Smooth muscle cell of the brain vasculature (primary cell): ENCODE measurements around the gene RAB3GAP1.
"Not testable (repeated sequence)": the region's sequence is repeated elsewhere in the genome, so short reads cannot be mapped to it uniquely, and the experiment has no call there.

Source experiments
- DNase-seq: peaks from one replicate; pipeline ENCODE4 v3.0.0-alpha.2; 2012; ENCODE audit warnings: low read depth, low spot score

RAB3GAP1 gene

GRCh38 chr2:135055182-135055786, 3.2 kb downstream of the RAB3GAP1 start:
- DNase-seq: no peak

GRCh38 chr2:135056790-135057189, 4.7 kb downstream of the RAB3GAP1 start:
- DNase-seq: no peak

GRCh38 chr2:135059577-135059976, 7.5 kb downstream of the RAB3GAP1 start:
- no peak for DNase-seq

- no peak for DNase-seq
These were observed 11.1 kb downstream of the RAB3GAP1 start for GRCh38 chr2:135063210-135063609.

GRCh38 chr2:135064149-135064548, 12.1 kb downstream of the RAB3GAP1 start:
- no peak for DNase-seq

DNA sequence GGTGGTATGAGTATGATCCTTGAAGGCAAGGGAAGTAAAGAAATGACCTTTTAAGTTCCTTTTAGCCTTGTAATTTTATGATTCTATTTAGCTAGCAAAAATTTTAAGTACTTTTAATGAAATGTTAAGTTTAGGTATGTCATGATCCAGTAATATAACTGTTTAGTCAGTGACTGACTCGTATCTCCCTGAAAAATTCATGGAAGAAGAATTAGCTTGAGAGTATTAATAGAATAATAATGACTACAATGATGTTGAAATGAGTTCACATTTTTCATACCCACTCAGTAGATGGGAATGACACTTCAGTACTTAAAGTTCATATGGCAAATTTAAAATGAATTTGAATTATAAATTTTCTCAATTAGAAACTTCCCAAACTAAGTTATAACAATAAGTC, 14.6 kb downstream of the RAB3GAP1 start:
- no peak for DNase-seq

DNA sequence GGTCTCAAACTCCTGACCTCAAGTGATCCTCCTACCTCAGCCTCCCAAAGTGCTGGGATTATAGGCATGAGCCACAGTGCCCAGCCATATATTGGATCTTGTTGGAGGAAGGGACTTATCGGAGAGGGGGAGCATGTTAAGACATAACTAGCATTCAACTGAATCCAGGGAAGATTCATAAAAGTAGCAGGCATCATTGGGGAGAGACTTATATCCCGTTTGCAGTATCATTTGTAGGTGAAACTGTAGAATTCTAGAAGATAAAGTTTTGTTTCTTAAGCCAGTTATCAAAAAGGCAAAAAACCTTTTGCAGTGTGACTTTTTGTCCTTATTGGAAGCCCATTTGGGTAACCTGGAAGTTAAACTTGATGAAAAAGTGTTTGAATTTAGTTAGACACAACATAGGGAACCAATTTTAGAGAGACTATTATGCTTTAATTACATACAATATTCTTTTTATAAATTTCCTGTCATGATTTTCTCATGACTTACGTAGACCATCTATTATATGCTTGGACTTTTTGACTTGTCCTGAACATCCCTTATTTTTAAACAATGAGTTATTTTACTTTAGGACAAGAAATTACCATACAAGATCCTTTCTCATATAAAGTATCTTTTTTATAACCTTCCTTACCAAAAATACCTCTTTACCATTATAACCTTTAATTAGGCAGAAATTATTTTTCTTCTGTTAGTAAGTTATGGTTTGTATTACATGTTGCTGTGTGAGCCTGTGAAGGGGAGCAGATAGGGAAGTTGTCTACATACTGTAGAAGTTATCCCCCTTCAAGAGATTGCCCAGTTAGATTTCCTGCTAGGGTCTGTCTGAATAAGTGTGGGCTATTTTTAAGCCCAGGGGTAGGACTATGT, 20.3 kb downstream of the RAB3GAP1 start:
- no peak for DNase-seq

- no peak for DNase-seq
These were observed 22.1 kb downstream of the RAB3GAP1 start for GRCh38 chr2:135074216-135074615.

DNA sequence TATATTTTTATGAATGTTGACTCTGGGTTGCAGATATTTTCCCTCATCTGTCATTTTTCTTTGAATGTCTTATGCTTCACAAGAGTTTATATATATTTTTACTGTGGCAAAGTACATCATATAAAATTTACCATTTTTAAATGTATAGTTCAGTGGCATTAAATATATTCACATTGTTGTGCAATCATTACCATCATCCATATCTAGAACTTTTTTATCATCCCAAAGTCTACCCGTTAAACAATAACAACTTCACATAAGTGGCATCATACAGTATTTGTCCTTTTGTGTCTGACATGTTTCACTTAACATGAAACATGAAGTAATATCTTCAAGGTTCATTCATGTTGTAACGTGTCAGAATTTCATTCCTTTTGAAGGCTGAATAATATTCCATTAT, 24.5 kb downstream of the RAB3GAP1 start:
- no peak for DNase-seq

DNA sequence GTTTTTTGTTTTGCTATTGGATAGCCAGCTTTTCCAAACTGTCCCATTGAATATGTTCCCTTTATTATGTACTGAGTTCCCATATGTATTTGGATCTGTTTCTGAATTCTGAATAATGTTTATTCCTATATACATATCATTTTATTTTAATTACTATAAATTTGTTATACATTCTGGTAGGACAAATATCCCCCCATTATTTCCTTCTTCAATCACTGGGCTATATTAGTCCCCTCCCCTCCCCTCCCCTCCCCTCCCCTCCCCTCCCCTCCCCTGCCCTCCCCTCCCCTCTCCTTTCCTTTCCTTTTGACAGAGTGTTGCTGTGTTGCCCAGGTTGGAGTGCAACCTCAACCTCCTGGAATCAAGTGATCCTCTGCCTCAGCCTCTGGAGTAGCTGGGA, 26.3 kb downstream of the RAB3GAP1 start:
- DNase-seq: no peak

GRCh38 chr2:135086222-135086621, 34.1 kb downstream of the RAB3GAP1 start:
- DNase-seq: no peak

DNA sequence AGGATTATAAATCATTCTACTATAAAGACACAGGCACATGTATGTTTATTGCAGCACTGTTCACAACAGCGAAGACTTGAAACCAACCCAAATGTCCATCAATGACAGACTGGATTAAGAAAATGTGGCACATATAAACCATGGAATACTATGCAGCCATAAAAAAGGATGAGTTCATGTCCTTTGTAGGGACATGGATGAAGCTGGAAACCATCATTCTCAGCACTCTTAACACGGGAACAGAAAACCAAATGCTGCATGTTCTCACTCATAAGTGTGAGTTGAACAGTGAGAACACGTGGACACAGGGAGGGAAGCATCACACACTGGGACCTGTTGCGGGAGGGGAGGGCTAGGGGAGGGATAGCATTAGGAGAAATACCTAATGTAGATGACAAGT, 37.5 kb downstream of the RAB3GAP1 start:
- not testable (repeated sequence) for DNase-seq

DNA sequence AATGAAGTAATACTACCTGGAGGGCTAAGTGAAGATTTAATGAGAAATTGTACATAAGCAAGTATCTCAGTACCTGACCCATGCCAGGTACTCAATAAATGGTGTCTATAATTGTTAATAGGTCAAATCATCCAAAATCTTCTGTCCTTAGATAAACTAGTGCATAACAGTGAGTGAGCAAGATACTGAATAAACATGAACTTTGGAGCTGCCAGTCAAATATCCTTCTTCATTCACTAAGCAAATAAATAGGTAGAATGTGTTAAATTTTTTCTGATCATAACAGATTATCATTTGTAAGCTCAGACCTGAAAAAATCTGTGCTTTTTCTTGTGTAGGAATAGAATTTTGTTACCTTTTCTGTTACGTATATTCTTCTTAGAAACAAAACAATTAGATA, 39.6 kb downstream of the RAB3GAP1 start:
- no peak for DNase-seq

GRCh38 chr2:135093193-135093592, 41.1 kb downstream of the RAB3GAP1 start:
- DNase-seq: no peak

DNA sequence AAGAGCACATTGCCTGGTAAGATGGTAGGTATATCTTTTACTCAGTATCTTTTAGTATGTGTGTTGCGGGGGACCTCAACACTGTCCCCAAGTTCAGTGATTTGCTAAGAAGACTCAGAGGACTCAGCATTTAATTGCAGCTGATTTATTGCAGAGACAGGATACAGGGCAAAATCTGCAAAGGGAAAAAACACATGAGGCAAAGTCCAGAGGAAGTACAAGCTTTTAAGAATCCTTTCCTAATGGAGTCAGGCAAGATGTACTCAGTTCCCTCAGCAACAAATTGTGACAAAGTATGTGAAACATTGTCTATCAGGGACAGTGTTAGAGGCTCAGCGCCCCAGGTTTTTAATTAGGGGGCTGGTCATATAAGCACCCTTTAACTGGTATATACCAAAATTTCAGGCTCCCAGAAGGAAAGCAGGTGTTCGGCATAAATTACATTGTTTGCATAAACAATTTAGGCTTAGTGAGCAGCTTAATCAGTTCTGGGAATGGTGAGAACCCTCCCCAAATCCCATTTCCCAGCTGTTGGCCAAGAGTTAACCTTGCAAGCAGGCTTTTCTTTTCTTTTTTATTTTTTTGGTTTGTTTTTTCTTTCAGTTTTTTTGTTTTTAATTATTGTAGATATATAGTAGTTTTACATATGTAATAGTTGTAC, 41.7 kb downstream of the RAB3GAP1 start:
- no peak for DNase-seq

GRCh38 chr2:135094508-135094907, 42.4 kb downstream of the RAB3GAP1 start:
- DNase-seq: no peak

- DNase-seq: no peak
These were observed 43.5 kb downstream of the RAB3GAP1 start for GRCh38 chr2:135095591-135095990.

DNA sequence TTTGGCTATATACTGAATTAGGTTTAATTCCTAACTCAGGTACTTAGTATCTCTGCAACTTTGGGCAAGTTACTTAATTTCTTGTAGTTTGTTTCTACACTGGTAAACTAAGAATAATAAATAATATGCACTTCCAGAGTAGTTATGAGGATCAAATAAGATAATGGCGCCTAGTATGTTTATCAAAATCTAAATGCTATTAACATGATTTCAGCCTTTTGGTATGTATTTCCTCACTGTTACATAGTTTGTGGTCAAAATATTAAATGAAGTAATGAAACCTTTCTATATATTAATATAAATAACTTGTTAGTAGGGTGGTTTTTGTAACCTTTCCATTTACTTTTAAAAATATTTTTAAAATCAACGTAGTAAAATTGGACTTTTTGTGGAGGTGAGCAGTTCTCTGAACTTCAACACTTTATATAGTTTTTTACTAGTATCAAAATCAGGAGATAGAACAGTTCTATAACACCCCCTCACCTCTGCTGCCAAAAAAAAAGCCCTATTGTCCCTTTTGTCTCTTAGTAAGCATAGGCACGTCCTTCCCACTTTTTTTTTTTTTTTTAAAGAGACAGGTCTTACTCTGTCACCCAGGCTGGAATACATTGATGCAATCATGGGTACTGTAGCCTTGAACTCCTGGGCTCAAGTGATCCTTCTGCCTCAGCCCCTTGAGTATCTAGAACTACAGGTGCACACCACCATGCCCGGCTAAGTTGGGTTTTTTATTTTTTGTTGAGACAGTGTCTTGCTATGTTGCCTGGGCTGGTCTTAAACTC, 44.8 kb downstream of the RAB3GAP1 start:
- no peak for DNase-seq

GRCh38 chr2:135097532-135098231, 45.6 kb downstream of the RAB3GAP1 start:
- no peak for DNase-seq

DNA sequence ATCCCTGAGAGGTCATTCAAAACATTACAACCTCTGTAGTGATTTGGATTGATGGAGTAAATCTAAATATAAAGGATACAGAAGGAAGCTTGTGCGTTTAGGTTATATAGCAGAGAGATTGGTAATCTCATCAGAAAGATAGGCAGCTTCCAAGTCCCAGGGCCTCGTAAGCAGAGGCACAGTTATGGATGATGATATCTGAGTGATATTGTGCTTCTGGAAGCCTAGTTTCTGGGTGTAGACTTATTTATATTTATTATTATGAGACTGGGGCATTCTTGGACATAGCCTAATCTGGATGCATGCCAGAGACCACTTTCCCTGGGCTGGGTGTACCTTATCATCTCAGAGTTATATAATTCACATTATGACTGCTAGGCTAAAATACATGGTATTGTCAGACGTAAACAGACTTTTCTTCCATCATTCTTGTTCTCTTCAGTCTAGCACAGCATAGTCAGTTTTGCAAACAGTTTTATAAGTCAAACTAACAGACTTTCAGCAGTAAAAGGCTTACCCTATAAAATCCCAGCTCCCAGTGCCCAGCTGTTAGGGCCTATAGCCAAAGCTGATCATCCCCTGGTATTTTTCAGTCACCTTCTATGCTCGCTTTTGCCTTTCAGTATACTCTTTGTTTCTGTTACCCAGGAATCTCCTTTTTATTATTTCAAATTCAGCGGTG, 47.9 kb downstream of the RAB3GAP1 start:
- DNase-seq: no peak

- DNase-seq: no peak
These were observed 51.8 kb downstream of the RAB3GAP1 start for GRCh38 chr2:135103843-135104242.
